ENCODE results near the gene HRH2.

GRCh38 chr5:175694371-175695160 is 36.7 kb downstream of the HRH2 start:
- TF ChIP-seq POLR2AphosphoS5 (IDR thresholded peaks at IDR 0.05; ENCODE audit: low read depth, low read length) = no peak
- no peak for TF ChIP-seq FOXP2 (optimal IDR thresholded peaks at IDR 0.05; ENCODE audit: borderline replicate concordance, extremely low read depth, extremely low read length, insufficient read depth)
